HS-27A (cell line): ENCODE measurements around the gene DGLUCY.
"Not testable (repeated sequence)": the region's sequence is repeated elsewhere in the genome, so short reads cannot be mapped to it uniquely, and the experiment has no call there.

ENCODE experiments used
- DNase-seq: peaks from one replicate; pipeline ENCODE4 v3.0.0-alpha.2; 2012; ENCODE audit warnings: low read depth, missing footprints

The DGLUCY gene

GRCh38 chr14:91113829-91114078, at the start of gene DGLUCY:
DGLUCY (plus strand) TSS chr14:91114073; CDS start chr14:91160295, 46,222 bp downstream.
- DNase-seq = no peak

- no peak for DNase-seq
Observed at GRCh38 chr14:91065266-91065665, 48.6 kb upstream of the DGLUCY start.

GRCh38 chr14:91067186-91067585, 46.7 kb upstream of the DGLUCY start:
- DNase-seq = no peak

GRCh38 chr14:91068642-91069041, 45.2 kb upstream of the DGLUCY start:
- no peak for DNase-seq

GRCh38 chr14:91070572-91070971, 43.3 kb upstream of the DGLUCY start:
- no peak for DNase-seq

- no peak for DNase-seq
Observed at GRCh38 chr14:91075553-91075952, 38.3 kb upstream of the DGLUCY start.

GRCh38 chr14:91078095-91078737, 35.7 kb upstream of the DGLUCY start:
- DNase-seq = no peak

- DNase-seq = no peak
Observed at GRCh38 chr14:91080071-91080470, 33.8 kb upstream of the DGLUCY start.

- no peak for DNase-seq
Observed at GRCh38 chr14:91082282-91082681, 31.6 kb upstream of the DGLUCY start.

- no peak for DNase-seq
Observed at GRCh38 chr14:91084516-91084915, 29.4 kb upstream of the DGLUCY start.

GRCh38 chr14:91087470-91087869, 26.4 kb upstream of the DGLUCY start:
- not testable (repeated sequence) for DNase-seq

GRCh38 chr14:91088585-91089235, 25.2 kb upstream of the DGLUCY start:
- DNase-seq = no peak

- no peak for DNase-seq
Observed at GRCh38 chr14:91089958-91090535, 23.8 kb upstream of the DGLUCY start.

GRCh38 chr14:91090743-91091142, 23.1 kb upstream of the DGLUCY start:
- no peak for DNase-seq

- no peak for DNase-seq
Observed at GRCh38 chr14:91092073-91092472, 21.8 kb upstream of the DGLUCY start.

- not testable (repeated sequence) for DNase-seq
Observed at GRCh38 chr14:91093743-91094472, 20.0 kb upstream of the DGLUCY start.

GRCh38 chr14:91094772-91095171, 19.1 kb upstream of the DGLUCY start:
- DNase-seq = no peak

- no peak for DNase-seq
Observed at GRCh38 chr14:91095178-91095577, 18.7 kb upstream of the DGLUCY start.

GRCh38 chr14:91097657-91098056, 16.2 kb upstream of the DGLUCY start:
- DNase-seq = not testable (repeated sequence)

GRCh38 chr14:91098591-91098990, 15.3 kb upstream of the DGLUCY start:
- no peak for DNase-seq

GRCh38 chr14:91100102-91100501, 13.8 kb upstream of the DGLUCY start:
- DNase-seq = no peak

GRCh38 chr14:91103116-91103515, 10.8 kb upstream of the DGLUCY start:
- no peak for DNase-seq
